ENCODE data around the gene RABGAP1L. TPM values are rescaled to one million over a fixed set of nuclear protein-coding genes. Genes with fewer than 3 reads are reported as not detected.

Gene RABGAP1L
- polyA plus RNA-seq, 4 donors = 20.6 to 53.9 (median 25.1) TPM

- WGBS, 3 donors = 27 to 52% (median 47%) methylated on average over 2 of the region's 2 CpGs
- no peak for FAIRE-seq
Measured at GRCh38 chr1:174768516-174768915, 609.2 kb downstream of the RABGAP1L start.

GRCh38 chr1:174768949-174769348 is 609.6 kb downstream of the RABGAP1L start:
- DNase-seq (no peak), FAIRE-seq (no peak)
- peaks cover 0 to 6% of the 10 kb centered on the region in 2 donors for H3K9me3 ChIP-seq (ENCODE audit: control insufficient read depth in 2 of 2, insufficient read depth in 1 of 2, low read depth in 1 of 2, low read length in 1 of 2)
- H3K27ac ChIP-seq (ENCODE audit: low read depth in 1 of 3, low read length in 2 of 3) = no peak overlapping the region
- 72 to 82% (median 80%) methylated on average over 2 of the region's 2 CpGs for WGBS, 3 donors
- peaks cover 0 to 3% (median 2%) of the 10 kb centered on the region in 3 donors for H3K4me1 ChIP-seq (ENCODE audit: control insufficient read depth in 3 of 3, insufficient read depth in 2 of 3, low read depth in 1 of 3, low read length in 2 of 3)
- H3K4me3 ChIP-seq (ENCODE audit: low read depth in 1 of 3, low read length in 3 of 3) = no peak overlapping the region
- no peaks in the 10 kb centered on the region for H3K36me3 ChIP-seq (ENCODE audit: control insufficient read depth in 3 of 3, insufficient read depth in 2 of 3, low read depth in 1 of 3, low read length in 3 of 3)
- no peaks in the 10 kb centered on the region for H3K27me3 ChIP-seq (ENCODE audit: control insufficient read depth in 3 of 3, insufficient read depth in 3 of 3, low read length in 3 of 3)

More at GRCh38 chr1:174768516-174768915, 609.2 kb downstream of the RABGAP1L start:
- H3K9me3 ChIP-seq (ENCODE audit: control insufficient read depth in 2 of 2, insufficient read depth in 1 of 2, low read depth in 1 of 2, low read length in 1 of 2) = peaks cover 0 to 6% of the 10 kb centered on the region in 2 donors
- no peak overlapping the region for H3K27ac ChIP-seq (ENCODE audit: low read depth in 1 of 3, low read length in 2 of 3)
- DNase-seq = peak in 1 of 2 donors; percentile 23
- H3K27me3 ChIP-seq (ENCODE audit: control insufficient read depth in 3 of 3, insufficient read depth in 3 of 3, low read length in 3 of 3) = no peaks in the 10 kb centered on the region
- peaks cover 0 to 3% (median 2%) of the 10 kb centered on the region in 3 donors for H3K4me1 ChIP-seq (ENCODE audit: control insufficient read depth in 3 of 3, insufficient read depth in 2 of 3, low read depth in 1 of 3, low read length in 2 of 3)
- H3K36me3 ChIP-seq (ENCODE audit: control insufficient read depth in 3 of 3, insufficient read depth in 2 of 3, low read depth in 1 of 3, low read length in 3 of 3) = no peaks in the 10 kb centered on the region
- no peak overlapping the region for H3K4me3 ChIP-seq (ENCODE audit: low read depth in 1 of 3, low read length in 3 of 3)

DNA sequence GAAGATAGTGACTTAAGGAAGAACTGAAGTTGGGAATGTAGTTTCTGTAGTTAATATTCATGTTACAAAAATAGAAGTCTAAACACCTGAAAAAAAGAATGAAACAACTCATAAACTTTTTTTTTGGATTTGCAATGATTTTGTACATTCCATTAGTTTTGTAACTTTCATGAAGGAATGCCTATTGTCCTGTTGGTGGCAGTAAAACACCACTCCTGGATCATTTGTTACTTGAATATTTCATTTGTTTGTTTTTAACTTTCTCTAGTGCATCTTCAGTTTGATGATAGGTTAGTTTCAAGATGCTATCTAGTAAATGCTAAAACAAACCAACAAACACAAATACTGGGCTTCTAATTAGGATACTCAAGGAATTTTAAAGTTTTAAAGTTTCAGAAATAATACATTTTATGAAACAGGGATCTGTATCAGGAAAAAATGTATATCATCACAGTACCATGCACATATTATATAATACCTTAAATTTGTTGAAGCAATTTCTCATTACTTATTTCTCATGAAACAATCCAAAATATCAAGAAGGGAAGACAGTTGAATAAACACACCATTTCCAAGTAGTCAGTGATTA is 610.7 kb downstream of the RABGAP1L start:
- no peak overlapping the region for H3K4me3 ChIP-seq (ENCODE audit: low read depth in 1 of 3, low read length in 3 of 3)
- FAIRE-seq = peak; percentile 62

GRCh38 chr1:174775621-174776020 is 616.3 kb downstream of the RABGAP1L start:
- Histone ChIP-seq H3K9me3 (ENCODE audit: control insufficient read depth in 2 of 2, insufficient read depth in 1 of 2, low read depth in 1 of 2, low read length in 1 of 2) (no peaks in the 10 kb centered on the region), H3K27ac (ENCODE audit: low read depth in 1 of 3, low read length in 2 of 3) (no peak overlapping the region), H3K27me3 (ENCODE audit: control insufficient read depth in 3 of 3, insufficient read depth in 3 of 3, low read length in 3 of 3) (no peaks in the 10 kb centered on the region), H3K4me1 (ENCODE audit: control insufficient read depth in 3 of 3, insufficient read depth in 2 of 3, low read depth in 1 of 3, low read length in 2 of 3) (no peaks in the 10 kb centered on the region), H3K4me3 (ENCODE audit: low read depth in 1 of 3, low read length in 3 of 3) (no peak overlapping the region), H3K36me3 (ENCODE audit: control insufficient read depth in 3 of 3, insufficient read depth in 2 of 3, low read depth in 1 of 3, low read length in 3 of 3) (no peaks in the 10 kb centered on the region)
- WGBS, 3 donors = 92 to 93% (median 93%) methylated on average over 2 of the region's 2 CpGs
- FAIRE-seq (no peak), DNase-seq (no peak)

More for the DNA sequence above, 610.7 kb downstream of the RABGAP1L start:
- Histone ChIP-seq H3K9me3 (ENCODE audit: control insufficient read depth in 2 of 2, insufficient read depth in 1 of 2, low read depth in 1 of 2, low read length in 1 of 2) (peaks cover 0 to 6% of the 10 kb centered on the region in 2 donors), H3K4me1 (ENCODE audit: control insufficient read depth in 3 of 3, insufficient read depth in 2 of 3, low read depth in 1 of 3, low read length in 2 of 3) (peaks cover 0 to 3% (median 2%) of the 10 kb centered on the region in 3 donors), H3K27ac (ENCODE audit: low read depth in 1 of 3, low read length in 2 of 3) (no peak overlapping the region), H3K27me3 (ENCODE audit: control insufficient read depth in 3 of 3, insufficient read depth in 3 of 3, low read length in 3 of 3) (no peaks in the 10 kb centered on the region), H3K36me3 (ENCODE audit: control insufficient read depth in 3 of 3, insufficient read depth in 2 of 3, low read depth in 1 of 3, low read length in 3 of 3) (no peaks in the 10 kb centered on the region)
- peak; percentile 53 to 54 for DNase-seq

DNA sequence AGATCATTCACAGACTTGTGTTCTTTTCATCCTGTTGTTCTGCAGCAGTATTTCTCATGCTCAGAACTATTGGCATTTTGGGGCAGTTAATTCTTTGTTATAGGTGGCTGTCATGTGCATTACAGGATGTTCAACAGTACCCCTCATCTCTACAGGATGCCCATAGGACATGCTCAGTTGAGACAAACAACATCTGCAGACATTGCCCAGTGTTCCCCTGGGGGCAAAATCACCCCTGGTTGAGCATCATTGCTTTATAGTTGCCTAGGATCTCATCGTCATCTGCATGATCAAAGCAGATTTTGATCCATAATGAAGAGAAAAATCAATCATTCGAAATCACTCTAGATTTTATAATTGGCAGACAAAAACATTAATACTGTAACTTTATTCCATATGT is 617.9 kb downstream of the RABGAP1L start:
- H3K4me3 ChIP-seq (ENCODE audit: low read depth in 1 of 3, low read length in 3 of 3) = no peak overlapping the region
- 94 to 98% (median 97%) methylated on average over 2 of the region's 2 CpGs for WGBS, 3 donors
- no peak for DNase-seq
- H3K27ac ChIP-seq (ENCODE audit: low read depth in 1 of 3, low read length in 2 of 3) = no peak overlapping the region
- no peak for FAIRE-seq
- no peaks in the 10 kb centered on the region for H3K4me1 ChIP-seq (ENCODE audit: control insufficient read depth in 3 of 3, insufficient read depth in 2 of 3, low read depth in 1 of 3, low read length in 2 of 3)
- H3K27me3 ChIP-seq (ENCODE audit: control insufficient read depth in 3 of 3, insufficient read depth in 3 of 3, low read length in 3 of 3) = no peaks in the 10 kb centered on the region
- H3K9me3 ChIP-seq (ENCODE audit: control insufficient read depth in 2 of 2, insufficient read depth in 1 of 2, low read depth in 1 of 2, low read length in 1 of 2) = no peaks in the 10 kb centered on the region
- H3K36me3 ChIP-seq (ENCODE audit: control insufficient read depth in 3 of 3, insufficient read depth in 2 of 3, low read depth in 1 of 3, low read length in 3 of 3) = no peaks in the 10 kb centered on the region

DNA sequence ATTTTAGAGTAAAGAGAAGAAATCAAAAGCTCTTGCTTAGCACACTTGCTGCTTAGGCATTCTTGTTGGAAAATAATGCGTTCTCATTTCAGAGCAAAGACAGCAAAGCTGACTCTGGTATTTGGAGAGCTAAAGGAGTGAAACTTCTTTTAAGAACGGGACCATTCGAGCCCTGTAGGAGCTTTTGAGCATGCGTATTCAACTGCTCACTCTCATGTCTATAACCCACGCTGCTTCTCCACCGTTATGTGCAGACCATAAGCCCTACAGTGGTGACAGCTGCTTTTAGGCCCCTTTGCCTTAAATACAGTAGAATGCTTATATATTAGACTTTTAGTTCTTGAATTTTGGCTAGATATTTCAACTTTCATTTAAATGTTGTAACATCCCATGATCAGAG is 626.2 kb downstream of the RABGAP1L start:
- DNase-seq = no peak
- no peak overlapping the region for H3K4me3 ChIP-seq (ENCODE audit: low read depth in 1 of 3, low read length in 3 of 3)
- no peak overlapping the region for H3K27ac ChIP-seq (ENCODE audit: low read depth in 1 of 3, low read length in 2 of 3)
- WGBS, 3 donors = 92 to 96% (median 95%) methylated on average over 6 of the region's 6 CpGs
- H3K4me1 ChIP-seq (ENCODE audit: control insufficient read depth in 3 of 3, insufficient read depth in 2 of 3, low read depth in 1 of 3, low read length in 2 of 3) = no peaks in the 10 kb centered on the region
- peaks cover 0 to 2% of the 10 kb centered on the region in 2 donors for H3K9me3 ChIP-seq (ENCODE audit: control insufficient read depth in 2 of 2, insufficient read depth in 1 of 2, low read depth in 1 of 2, low read length in 1 of 2)
- H3K36me3 ChIP-seq (ENCODE audit: control insufficient read depth in 3 of 3, insufficient read depth in 2 of 3, low read depth in 1 of 3, low read length in 3 of 3) = peaks cover 0 to 4% (median 0%) of the 10 kb centered on the region in 3 donors
- FAIRE-seq = no peak
- no peaks in the 10 kb centered on the region for H3K27me3 ChIP-seq (ENCODE audit: control insufficient read depth in 3 of 3, insufficient read depth in 3 of 3, low read length in 3 of 3)

GRCh38 chr1:174786358-174786757 is 627.0 kb downstream of the RABGAP1L start:
- H3K4me1 ChIP-seq (ENCODE audit: control insufficient read depth in 3 of 3, insufficient read depth in 2 of 3, low read depth in 1 of 3, low read length in 2 of 3) = no peaks in the 10 kb centered on the region
- FAIRE-seq (no peak), DNase-seq (no peak)
- peaks cover 0 to 2% of the 10 kb centered on the region in 2 donors for H3K9me3 ChIP-seq (ENCODE audit: control insufficient read depth in 2 of 2, insufficient read depth in 1 of 2, low read depth in 1 of 2, low read length in 1 of 2)
- H3K27me3 ChIP-seq (ENCODE audit: control insufficient read depth in 3 of 3, insufficient read depth in 3 of 3, low read length in 3 of 3) = no peaks in the 10 kb centered on the region
- H3K27ac ChIP-seq (ENCODE audit: low read depth in 1 of 3, low read length in 2 of 3) = no peak overlapping the region
- 48 to 61% (median 52%) methylated on average over 2 of the region's 2 CpGs for WGBS, 3 donors
- peaks cover 0 to 4% (median 0%) of the 10 kb centered on the region in 3 donors for H3K36me3 ChIP-seq (ENCODE audit: control insufficient read depth in 3 of 3, insufficient read depth in 2 of 3, low read depth in 1 of 3, low read length in 3 of 3)
- no peak overlapping the region for H3K4me3 ChIP-seq (ENCODE audit: low read depth in 1 of 3, low read length in 3 of 3)

DNA sequence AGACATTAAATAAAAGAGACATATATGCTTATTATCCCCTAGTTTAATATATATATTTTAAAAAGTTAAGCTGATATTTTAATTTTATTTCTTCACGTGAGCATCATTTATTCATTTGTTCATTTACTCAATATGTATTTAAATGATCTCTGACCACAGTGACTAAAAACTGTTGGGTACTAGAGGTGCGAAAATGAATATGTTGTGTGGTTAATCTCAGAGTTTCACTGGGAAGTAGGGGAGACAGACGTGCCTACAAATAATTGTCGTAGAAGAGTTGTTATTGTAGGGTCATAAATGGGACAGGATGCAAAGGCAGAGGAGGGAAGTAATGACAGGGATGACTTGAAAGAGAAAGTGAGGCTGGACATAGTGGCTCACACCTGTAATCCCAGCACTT is 627.4 kb downstream of the RABGAP1L start:
- H3K27me3 ChIP-seq (ENCODE audit: control insufficient read depth in 3 of 3, insufficient read depth in 3 of 3, low read length in 3 of 3) = no peaks in the 10 kb centered on the region
- WGBS, 3 donors = 72 to 93% (median 73%) methylated on average over 4 of the region's 4 CpGs
- DNase-seq (no peak), FAIRE-seq (no peak)
- peaks cover 0 to 2% of the 10 kb centered on the region in 2 donors for H3K9me3 ChIP-seq (ENCODE audit: control insufficient read depth in 2 of 2, insufficient read depth in 1 of 2, low read depth in 1 of 2, low read length in 1 of 2)
- H3K27ac ChIP-seq (ENCODE audit: low read depth in 1 of 3, low read length in 2 of 3) = no peak overlapping the region
- H3K36me3 ChIP-seq (ENCODE audit: control insufficient read depth in 3 of 3, insufficient read depth in 2 of 3, low read depth in 1 of 3, low read length in 3 of 3) = peaks cover 0 to 4% (median 0%) of the 10 kb centered on the region in 3 donors
- H3K4me1 ChIP-seq (ENCODE audit: control insufficient read depth in 3 of 3, insufficient read depth in 2 of 3, low read depth in 1 of 3, low read length in 2 of 3) = no peaks in the 10 kb centered on the region
- no peak overlapping the region for H3K4me3 ChIP-seq (ENCODE audit: low read depth in 1 of 3, low read length in 3 of 3)

DNA sequence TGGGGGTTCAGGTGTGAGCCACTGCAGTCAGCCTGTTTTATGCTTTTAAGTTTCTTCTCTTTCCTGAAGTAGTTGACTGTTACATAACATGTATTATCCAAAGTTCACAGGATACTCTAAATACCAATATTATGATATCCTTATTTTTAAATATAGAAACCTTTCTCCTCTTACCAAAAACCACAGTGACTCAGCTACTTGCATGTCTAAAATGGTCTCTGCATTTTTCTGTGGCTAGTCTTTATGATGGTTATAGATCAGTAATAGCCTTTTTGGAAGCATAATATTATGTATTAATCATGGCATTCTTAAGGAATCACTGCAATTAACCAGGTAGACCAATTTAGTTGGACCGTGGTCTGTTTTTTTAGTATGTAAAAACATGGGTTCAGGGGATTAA is 629.7 kb downstream of the RABGAP1L start:
- H3K36me3 ChIP-seq (ENCODE audit: control insufficient read depth in 3 of 3, insufficient read depth in 2 of 3, low read depth in 1 of 3, low read length in 3 of 3) = no peaks in the 10 kb centered on the region

More for the DNA sequence above, 629.7 kb downstream of the RABGAP1L start:
- Histone ChIP-seq H3K4me1 (ENCODE audit: control insufficient read depth in 3 of 3, insufficient read depth in 2 of 3, low read depth in 1 of 3, low read length in 2 of 3) (no peaks in the 10 kb centered on the region), H3K27me3 (ENCODE audit: control insufficient read depth in 3 of 3, insufficient read depth in 3 of 3, low read length in 3 of 3) (no peaks in the 10 kb centered on the region), H3K9me3 (ENCODE audit: control insufficient read depth in 2 of 2, insufficient read depth in 1 of 2, low read depth in 1 of 2, low read length in 1 of 2) (no peaks in the 10 kb centered on the region), H3K27ac (ENCODE audit: low read depth in 1 of 3, low read length in 2 of 3) (no peak overlapping the region), H3K4me3 (ENCODE audit: low read depth in 1 of 3, low read length in 3 of 3) (no peak overlapping the region)
- WGBS, 3 donors = 81 to 87% (median 84%) methylated on average over 1 of the region's 1 CpG
- no peak for DNase-seq
- no peak for FAIRE-seq
